Activated CD8-positive, alpha-beta T cell treated with anti-CD3 and anti-CD28 coated beads, Interleukin-2, amount 10 ng/mL, durations not matched to agents 7 days and 5 days (primary cell): ENCODE results near the gene GFOD2. TPM values are rescaled to one million over a fixed set of nuclear protein-coding genes. Genes with fewer than 3 reads are reported as not detected.

ENCODE experiments used
- total RNA-seq, 2 experiments: library from RNA; stranded (reverse); gene quantifications; one replicate each; pipeline ENCODE4 v1.2.3, GENCODE V29; 2021

Gene GFOD2
- total RNA-seq, 2 experiments from 2014 or later: 12.5 to 14.0 TPM

Other genes starting within 250 kb of the GFOD2 start
- gene ATP6V0D1, start 238.2 kb downstream of the GFOD2 start, total RNA-seq: 10 to 100 TPM; 52.7 to 58.1 TPM
- gene AGRP, start 235.8 kb downstream of the GFOD2 start, total RNA-seq: not detected
- 10 to 100 TPM; 10.6 to 13.7 TPM for gene RIPOR1, start 190.5 kb downstream of the GFOD2 start, total RNA-seq
- 10 to 100 TPM; 77.4 to 79.8 TPM for gene CTCF, start 156.8 kb downstream of the GFOD2 start, total RNA-seq
- 100 to 1,000 TPM; 192 to 196 TPM for gene CARMIL2, start 74.2 kb downstream of the GFOD2 start, total RNA-seq
- gene ACD, start 59.1 kb downstream of the GFOD2 start, total RNA-seq: 10 to 100 TPM; 51.4 to 51.6 TPM
- gene PARD6A, start 58.4 kb downstream of the GFOD2 start, total RNA-seq: 10 to 100 TPM; 13.2 to 14.7 TPM
- 1 to 10 TPM; 7.0 TPM for gene ENKD1, start 52.6 kb downstream of the GFOD2 start, total RNA-seq
- 1 to 10 TPM; 2.3 to 2.5 TPM for gene C16orf86, start 52.5 kb downstream of the GFOD2 start, total RNA-seq
- 10 to 100 TPM; 25.9 to 30.5 TPM for gene RANBP10, start 87.2 kb upstream of the GFOD2 start, total RNA-seq
- under 1 TPM; 0.47 to 0.63 TPM for gene TSNAXIP1, start 87.6 kb upstream of the GFOD2 start, total RNA-seq
- 10 to 100 TPM; 50.2 to 52.4 TPM for gene THAP11, start 123.0 kb upstream of the GFOD2 start, total RNA-seq
- gene NUTF2, start 127.6 kb upstream of the GFOD2 start, total RNA-seq: 100 to 1,000 TPM; 125 to 134 TPM
- 10 to 100 TPM; 58.9 to 63.6 TPM for gene CENPT, start 128.4 kb upstream of the GFOD2 start, total RNA-seq
- 100 to 1,000 TPM; 111 to 113 TPM for gene EDC4, start 153.7 kb upstream of the GFOD2 start, total RNA-seq
- 1 to 10 TPM; 1.2 to 1.4 TPM for gene NRN1L, start 165.6 kb upstream of the GFOD2 start, total RNA-seq
- 10 to 100 TPM; 20.0 to 22.8 TPM for gene PSKH1, start 173.9 kb upstream of the GFOD2 start, total RNA-seq
- 1 to 10 TPM; 5.5 TPM for gene CTRL, start 212.5 kb upstream of the GFOD2 start, total RNA-seq
- 100 to 1,000 TPM; 257 to 275 TPM for gene PSMB10, start 217.5 kb upstream of the GFOD2 start, total RNA-seq
- 10 to 100 TPM; 22.4 to 23.1 TPM for gene LCAT, start 224.8 kb upstream of the GFOD2 start, total RNA-seq
- 10 to 100 TPM; 42.5 TPM for gene SLC12A4, start 249.3 kb upstream of the GFOD2 start, total RNA-seq